Neural progenitor cell (in vitro differentiated cells): ENCODE results near the gene PNMT. TPM values are rescaled to one million over a fixed set of nuclear protein-coding genes. Genes with fewer than 3 reads are reported as not detected.

ENCODE experiments used
- DNase-seq: peaks from one replicate; pipeline ENCODE4 v3.0.0-alpha.2; 2016; ENCODE audit warnings: low spot score
- H2AFZ ChIP-seq: fragments of 200-600 bp; sonication (generic); replicated peaks from 2 replicates; pipeline ENCODE4 v1.6.1; 2016; ENCODE audit warnings: antibody characterized with exemption
- H3F3A ChIP-seq: fragments of 200-600 bp; sonication (generic); 2 replicates; pipeline ENCODE4 v1.6.1; 2016; ENCODE audit warnings: antibody characterized with exemption, low read depth
- H3K27ac ChIP-seq: fragments of 200-600 bp; sonication (generic); 2 replicates; pipeline ENCODE4 v1.5.1; 2016; ENCODE audit warnings: mild to moderate bottlenecking
- H3K27me3 ChIP-seq: fragments of 200-600 bp; sonication (generic); 2 replicates; pipeline ENCODE4 v1.6.1; 2016; ENCODE audit warnings: mild to moderate bottlenecking, moderate library complexity
- H3K36me3 ChIP-seq: fragments of 200-600 bp; sonication (generic); 2 replicates; pipeline ENCODE4 v1.5.1; 2016
- H3K4me1 ChIP-seq: fragments of 200-600 bp; sonication (generic); 2 replicates; pipeline ENCODE4 v1.6.1; 2016; ENCODE audit warnings: mixed run types
- H3K4me2 ChIP-seq: fragments of 200-600 bp; sonication (generic); 2 replicates; pipeline ENCODE4 v1.6.1; 2016
- H3K4me3 ChIP-seq: fragments of 200-600 bp; sonication (generic); 2 replicates; pipeline ENCODE4 v1.5.1; 2016
- H3K79me2 ChIP-seq: fragments of 200-600 bp; sonication (generic); 2 replicates; pipeline ENCODE4 v1.6.1; 2016; ENCODE audit warnings: low read depth
- H3K9ac ChIP-seq: fragments of 200-600 bp; sonication (generic); 2 replicates; pipeline ENCODE4 v1.6.1; 2016
- H3K9me3 ChIP-seq: fragments of 200-600 bp; sonication (generic); 2 replicates; pipeline ENCODE4 v1.5.1; 2016; ENCODE audit warnings: low read depth
- H4K20me1 ChIP-seq: fragments of 200-600 bp; sonication (generic); 2 replicates; pipeline ENCODE4 v1.6.1; 2016; ENCODE audit warnings: low read depth
- H3K27ac Mint-ChIP-seq: 3 replicates; pipeline ENCODE4 v1.8.0; 2021; ENCODE audit warnings: mixed read lengths
- H3K27me3 Mint-ChIP-seq: 2 replicates; pipeline ENCODE4 v1.8.0; 2022; ENCODE audit warnings: low read depth, mild to moderate bottlenecking, inconsistent platforms, moderate library complexity, mixed read lengths; ENCODE audit not compliant: insufficient read depth
- H3K36me3 Mint-ChIP-seq: 3 replicates; pipeline ENCODE4 v1.8.0; 2021; ENCODE audit warnings: mixed read lengths
- H3K4me1 Mint-ChIP-seq: 3 replicates; pipeline ENCODE4 v1.8.0; 2021; ENCODE audit warnings: mixed read lengths
- H3K4me3 Mint-ChIP-seq: 3 replicates; pipeline ENCODE4 v1.8.0; 2021; ENCODE audit warnings: mild to moderate bottlenecking, moderate library complexity, mixed read lengths
- H3K9me3 Mint-ChIP-seq: 3 replicates; pipeline ENCODE4 v1.8.0; 2020; ENCODE audit warnings: mixed read lengths
- CTCF ChIP-seq: fragments of 200-600 bp; sonication (generic); IDR thresholded peaks from 2 replicates; pipeline ENCODE4 v1.5.1; 2017; ENCODE audit warnings: antibody characterized with exemption, mild to moderate bottlenecking
- EZH2 ChIP-seq: fragments of 200-600 bp; sonication (generic); IDR thresholded peaks from 2 replicates; pipeline ENCODE4 v1.6.1; 2017; ENCODE audit warnings: antibody characterized with exemption, mild to moderate bottlenecking, moderate library complexity
- EZH2phosphoT487 ChIP-seq: fragments of 200-600 bp; sonication (generic); IDR thresholded peaks from 2 replicates; pipeline ENCODE4 v1.6.1; 2017; ENCODE audit warnings: antibody characterized with exemption
- total RNA-seq: library from RNA; depleted of rRNA; stranded (reverse); fragments of >200 nt; gene quantifications from 2 replicates; pipeline ENCODE4 v1.2.3, GENCODE V29; 2015; ENCODE audit warnings: low replicate concordance

Gene PNMT
- total RNA-seq, 1 donor from 2014 or later: not detected

DNA sequence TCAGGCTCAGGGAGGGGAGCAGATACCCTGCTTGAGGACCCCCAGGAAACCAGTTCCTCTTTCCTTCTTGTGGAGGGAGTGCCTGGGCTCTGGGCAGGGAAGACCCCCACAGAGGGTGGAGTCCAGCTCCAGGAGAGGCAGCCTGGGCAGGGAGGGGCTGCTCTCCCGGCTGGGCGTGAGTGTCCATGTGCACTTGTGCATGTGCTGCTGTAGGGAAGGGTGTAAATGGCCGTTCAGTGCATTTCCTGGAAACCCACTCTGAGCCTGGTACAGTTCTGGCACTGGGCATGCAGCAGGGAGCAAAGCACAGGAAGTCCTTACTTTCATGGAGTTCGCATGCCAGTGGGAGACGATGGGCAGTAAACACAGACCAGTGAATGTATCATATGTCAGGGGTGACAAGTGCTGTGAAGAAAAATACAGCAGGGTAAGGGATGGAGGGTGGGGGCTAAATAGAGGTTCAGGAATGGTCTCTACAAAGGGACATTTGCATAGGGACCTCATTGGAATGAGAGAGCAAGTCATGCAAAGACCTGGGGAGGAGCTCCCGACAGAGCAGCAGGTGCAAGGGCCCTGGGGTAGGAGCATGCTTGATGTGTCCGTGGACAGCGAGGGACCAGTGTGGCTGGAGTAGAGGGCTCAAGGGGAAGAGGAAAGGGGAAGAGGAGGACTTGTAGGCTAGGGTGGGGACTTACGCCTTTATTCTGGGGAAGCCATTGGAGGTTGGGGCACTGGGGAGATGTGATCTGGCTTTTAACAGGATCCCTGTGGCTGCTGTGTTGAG lies 25.8 kb upstream of the PNMT start:
- Mint-ChIP-seq H3K4me3 (no peak overlapping the region), H3K27me3 (peaks cover 7% of the 10 kb centered on the region), H3K27ac (no peak overlapping the region), H3K36me3 (peaks cover 2% of the 10 kb centered on the region), H3K9me3 (no peaks in the 10 kb centered on the region), H3K4me1 (peaks cover 50% of the 10 kb centered on the region)
- Histone ChIP-seq H3K9me3 (no peaks in the 10 kb centered on the region), H4K20me1 (peaks cover 80% of the 10 kb centered on the region), H3K27me3 (no peaks in the 10 kb centered on the region), H2AFZ (no peak overlapping the region), H3F3A (peaks cover 17% of the 10 kb centered on the region), H3K79me2 (peaks cover 77% of the 10 kb centered on the region), H3K9ac (no peak overlapping the region), H3K4me2 (no peak overlapping the region), H3K27ac (no peak overlapping the region), H3K4me1 (peaks cover 40% of the 10 kb centered on the region), H3K36me3 (no peaks in the 10 kb centered on the region), H3K4me3 (no peak overlapping the region)
- DNase-seq: no peak
- TF ChIP-seq EZH2phosphoT487 (no peak), CTCF (no peak), EZH2 (no peak)

DNA sequence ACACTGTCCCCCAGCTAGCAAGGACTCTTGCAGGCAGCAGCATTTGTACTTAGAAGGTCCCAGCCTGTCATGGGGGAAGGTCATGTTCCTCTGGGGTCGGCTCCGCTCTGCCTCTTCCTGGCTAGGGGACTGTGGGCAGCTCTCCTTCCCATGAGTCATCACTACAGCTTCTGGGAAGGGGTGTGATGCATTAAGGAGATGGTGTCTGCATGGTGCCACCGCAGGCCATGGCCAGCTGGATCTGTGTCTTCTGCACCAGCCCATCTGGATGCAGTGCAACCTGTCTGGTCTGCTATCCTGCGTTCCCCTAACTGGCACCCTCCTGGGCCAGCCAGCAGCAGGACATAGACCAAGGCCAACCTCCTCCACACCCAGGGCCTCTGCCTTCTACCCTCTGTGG lies 25.0 kb upstream of the PNMT start:
- no peak overlapping the region for H3K4me3 Mint-ChIP-seq
- peaks cover 42% of the 10 kb centered on the region for H3K4me1 Mint-ChIP-seq
- peaks cover 75% of the 10 kb centered on the region for H4K20me1 ChIP-seq
- no peak overlapping the region for H3K4me2 ChIP-seq
- no peak overlapping the region for H2AFZ ChIP-seq
- peaks cover 32% of the 10 kb centered on the region for H3K4me1 ChIP-seq
- H3K27ac ChIP-seq: no peak overlapping the region
- H3K9me3 Mint-ChIP-seq: no peaks in the 10 kb centered on the region
- no peak overlapping the region for H3K4me3 ChIP-seq
- no peak overlapping the region for H3K27ac Mint-ChIP-seq
- no peak overlapping the region for H3K9ac ChIP-seq
- TF ChIP-seq EZH2: no peak
- TF ChIP-seq CTCF: no peak
- no peak for TF ChIP-seq EZH2phosphoT487
- no peaks in the 10 kb centered on the region for H3K27me3 ChIP-seq
- DNase-seq: no peak
- peaks cover 12% of the 10 kb centered on the region for H3F3A ChIP-seq
- no peaks in the 10 kb centered on the region for H3K36me3 ChIP-seq
- peaks cover 73% of the 10 kb centered on the region for H3K79me2 ChIP-seq
- H3K9me3 ChIP-seq: no peaks in the 10 kb centered on the region
- peaks cover 5% of the 10 kb centered on the region for H3K27me3 Mint-ChIP-seq
- H3K36me3 Mint-ChIP-seq: peaks cover 2% of the 10 kb centered on the region

DNA sequence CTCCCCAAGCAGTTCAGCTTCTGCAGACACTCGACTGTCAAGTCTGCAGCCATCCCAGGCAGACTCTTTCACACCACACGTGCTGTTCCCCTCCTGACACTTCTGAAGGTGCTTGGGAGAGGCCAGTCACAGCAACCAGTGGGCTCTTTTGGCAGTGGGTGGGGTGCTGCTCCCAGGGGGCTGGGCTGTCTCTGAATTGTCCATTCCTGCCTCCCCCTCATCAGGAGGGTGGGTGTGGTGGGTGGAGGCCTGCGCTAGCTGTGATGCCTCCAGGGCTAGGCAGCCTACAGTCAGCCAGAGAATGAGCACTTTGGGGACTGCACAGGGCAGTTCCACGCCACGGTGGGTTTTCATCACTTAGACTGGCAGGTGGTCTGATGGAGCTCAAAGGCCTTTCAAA lies 21.0 kb upstream of the PNMT start:
- peaks cover 41% of the 10 kb centered on the region for H3K79me2 ChIP-seq
- H4K20me1 ChIP-seq: peaks cover 38% of the 10 kb centered on the region

More for the DNA sequence above, 21.0 kb upstream of the PNMT start:
- Histone ChIP-seq H3F3A (peaks cover 22% of the 10 kb centered on the region), H3K27me3 (no peaks in the 10 kb centered on the region), H3K4me3 (no peak overlapping the region), H3K27ac (no peak overlapping the region), H3K4me1 (peaks cover 19% of the 10 kb centered on the region), H3K9me3 (no peaks in the 10 kb centered on the region), H2AFZ (no peak overlapping the region), H3K9ac (no peak overlapping the region), H3K36me3 (no peaks in the 10 kb centered on the region), H3K4me2 (no peak overlapping the region)
- DNase-seq: no peak
- no peak for TF ChIP-seq EZH2
- TF ChIP-seq CTCF: no peak
- H3K4me1 Mint-ChIP-seq: peaks cover 44% of the 10 kb centered on the region
- no peak overlapping the region for H3K27ac Mint-ChIP-seq
- H3K27me3 Mint-ChIP-seq: peaks cover 3% of the 10 kb centered on the region
- no peak overlapping the region for H3K4me3 Mint-ChIP-seq
- H3K9me3 Mint-ChIP-seq: no peaks in the 10 kb centered on the region
- peaks cover 9% of the 10 kb centered on the region for H3K36me3 Mint-ChIP-seq
